Effector memory CD4-positive, alpha-beta T cell (primary cell): ENCODE results near the gene RHO.
"Not testable (repeated sequence)": the region's sequence is repeated elsewhere in the genome, so short reads cannot be mapped to it uniquely, and the experiment has no call there.

ENCODE experiments used
- DNase-seq, 3 donors: peaks; one replicate each; pipeline ENCODE4 v3.0.0-alpha.2; 2020
- H3K27ac ChIP-seq: 2 replicates; pipeline ENCODE4 v1.7.0; 2013; ENCODE audit warnings: mild to moderate bottlenecking, low read length, moderate library complexity; ENCODE audit not compliant: insufficient read depth, poor library complexity, severe bottlenecking
- H3K27me3 ChIP-seq: replicated peaks from 2 replicates; pipeline ENCODE4 v1.7.0; 2013; ENCODE audit warnings: mild to moderate bottlenecking, low read length; ENCODE audit not compliant: insufficient read depth, control insufficient read depth, poor library complexity, severe bottlenecking
- H3K36me3 ChIP-seq: 2 replicates; pipeline ENCODE4 v1.7.0; 2013; ENCODE audit warnings: mild to moderate bottlenecking, low read length, moderate library complexity; ENCODE audit not compliant: control insufficient read depth, insufficient read depth
- H3K4me1 ChIP-seq: 2 replicates; pipeline ENCODE4 v1.7.0; 2013; ENCODE audit warnings: low read length, mild to moderate bottlenecking; ENCODE audit not compliant: control insufficient read depth, insufficient read depth, poor library complexity, severe bottlenecking
- H3K4me3 ChIP-seq: 2 replicates; pipeline ENCODE4 v1.7.0; 2013; ENCODE audit warnings: low read length, low read depth, mild to moderate bottlenecking; ENCODE audit not compliant: insufficient read depth, poor library complexity, severe bottlenecking
- H3K9me3 ChIP-seq: 2 replicates; pipeline ENCODE4 v1.7.0; 2013; ENCODE audit warnings: mild to moderate bottlenecking, low read length, moderate library complexity; ENCODE audit not compliant: control insufficient read depth

Gene RHO

GRCh38 chr3:129539206-129539605, 10.8 kb downstream of the RHO start:
- no peak for DNase-seq
- no peaks in the 10 kb centered on the region for H3K4me1 ChIP-seq
- H3K27ac ChIP-seq, result no peak overlapping the region
- no peaks in the 10 kb centered on the region for H3K36me3 ChIP-seq
- H3K9me3 ChIP-seq, result no peaks in the 10 kb centered on the region
- no peak overlapping the region for H3K4me3 ChIP-seq
- no peaks in the 10 kb centered on the region for H3K27me3 ChIP-seq

- H3K27me3 ChIP-seq, result no peaks in the 10 kb centered on the region
- no peaks in the 10 kb centered on the region for H3K36me3 ChIP-seq
- no peak overlapping the region for H3K4me3 ChIP-seq
- DNase-seq, result no peak
- H3K9me3 ChIP-seq, result no peaks in the 10 kb centered on the region
- no peaks in the 10 kb centered on the region for H3K4me1 ChIP-seq
- no peak overlapping the region for H3K27ac ChIP-seq
These were observed 12.5 kb downstream of the RHO start for GRCh38 chr3:129540776-129541516.

GRCh38 chr3:129542747-129543146, 14.3 kb downstream of the RHO start:
- Histone ChIP-seq H3K4me3 (no peak overlapping the region), H3K27ac (no peak overlapping the region), H3K9me3 (no peaks in the 10 kb centered on the region), H3K36me3 (no peaks in the 10 kb centered on the region), H3K4me1 (no peaks in the 10 kb centered on the region), H3K27me3 (no peaks in the 10 kb centered on the region)
- DNase-seq, result no peak

- Histone ChIP-seq H3K9me3 (no peaks in the 10 kb centered on the region), H3K4me1 (no peaks in the 10 kb centered on the region), H3K36me3 (no peaks in the 10 kb centered on the region), H3K27ac (no peak within 1 kb of the TSS), H3K27me3 (no peaks in the 10 kb centered on the region), H3K4me3 (no peak within 1 kb of the TSS)
- DNase-seq, result no peak
These were observed 14.8 kb downstream of the RHO start, which contains the start of gene H1-8 for GRCh38 chr3:129543156-129543790. TSS of gene H1-8 (plus strand) at chr3:129543175. CDS start at chr3:129543219, 44 bp downstream.

GRCh38 chr3:129543999-129544398, 15.6 kb downstream of the RHO start:
- H3K27ac ChIP-seq, result no peak overlapping the region
- H3K27me3 ChIP-seq, result no peaks in the 10 kb centered on the region
- H3K4me3 ChIP-seq, result no peak overlapping the region
- H3K4me1 ChIP-seq, result no peaks in the 10 kb centered on the region
- DNase-seq, result no peak
- no peaks in the 10 kb centered on the region for H3K9me3 ChIP-seq
- H3K36me3 ChIP-seq, result no peaks in the 10 kb centered on the region

GRCh38 chr3:129545951-129546350, 17.5 kb downstream of the RHO start:
- DNase-seq, H3K27me3 ChIP-seq, H3K27ac ChIP-seq, H3K9me3 ChIP-seq, H3K4me3 ChIP-seq, H3K4me1 ChIP-seq, H3K36me3 ChIP-seq: not testable (repeated sequence)

GRCh38 chr3:129547241-129547640, 18.8 kb downstream of the RHO start:
- Histone ChIP-seq H3K36me3 (no peaks in the 10 kb centered on the region), H3K27me3 (no peaks in the 10 kb centered on the region), H3K4me1 (no peaks in the 10 kb centered on the region), H3K9me3 (no peaks in the 10 kb centered on the region), H3K27ac (no peak overlapping the region), H3K4me3 (no peak overlapping the region)
- DNase-seq, result no peak

GRCh38 chr3:129548104-129548965, 19.9 kb downstream of the RHO start:
- H3K27ac ChIP-seq, result no peak overlapping the region
- no peak overlapping the region for H3K4me3 ChIP-seq
- no peaks in the 10 kb centered on the region for H3K36me3 ChIP-seq
- no peaks in the 10 kb centered on the region for H3K27me3 ChIP-seq
- H3K9me3 ChIP-seq, result no peaks in the 10 kb centered on the region
- DNase-seq, result no peak
- no peaks in the 10 kb centered on the region for H3K4me1 ChIP-seq

- Histone ChIP-seq H3K9me3 (no peaks in the 10 kb centered on the region), H3K27me3 (no peaks in the 10 kb centered on the region)
- no peak for DNase-seq
These were observed 20.8 kb downstream of the RHO start for GRCh38 chr3:129549006-129549800.

More at GRCh38 chr3:129549006-129549800, 20.8 kb downstream of the RHO start:
- H3K36me3 ChIP-seq, result no peaks in the 10 kb centered on the region
- H3K4me1 ChIP-seq, result no peaks in the 10 kb centered on the region
- H3K27ac ChIP-seq, result no peak overlapping the region
- H3K4me3 ChIP-seq, result no peak overlapping the region
